Measurements from ENCODE around the gene NUDT16L1.

NUDT16L1 gene

GRCh38 chr16:4693296-4693955 is at the start of gene NUDT16L1:
Gene NUDT16L1, plus strand, starts transcription at chr16:4693562. Its CDS starts 165 bp downstream, at chr16:4693727.
- peak; percentile 95 for DNase-seq

DNA sequence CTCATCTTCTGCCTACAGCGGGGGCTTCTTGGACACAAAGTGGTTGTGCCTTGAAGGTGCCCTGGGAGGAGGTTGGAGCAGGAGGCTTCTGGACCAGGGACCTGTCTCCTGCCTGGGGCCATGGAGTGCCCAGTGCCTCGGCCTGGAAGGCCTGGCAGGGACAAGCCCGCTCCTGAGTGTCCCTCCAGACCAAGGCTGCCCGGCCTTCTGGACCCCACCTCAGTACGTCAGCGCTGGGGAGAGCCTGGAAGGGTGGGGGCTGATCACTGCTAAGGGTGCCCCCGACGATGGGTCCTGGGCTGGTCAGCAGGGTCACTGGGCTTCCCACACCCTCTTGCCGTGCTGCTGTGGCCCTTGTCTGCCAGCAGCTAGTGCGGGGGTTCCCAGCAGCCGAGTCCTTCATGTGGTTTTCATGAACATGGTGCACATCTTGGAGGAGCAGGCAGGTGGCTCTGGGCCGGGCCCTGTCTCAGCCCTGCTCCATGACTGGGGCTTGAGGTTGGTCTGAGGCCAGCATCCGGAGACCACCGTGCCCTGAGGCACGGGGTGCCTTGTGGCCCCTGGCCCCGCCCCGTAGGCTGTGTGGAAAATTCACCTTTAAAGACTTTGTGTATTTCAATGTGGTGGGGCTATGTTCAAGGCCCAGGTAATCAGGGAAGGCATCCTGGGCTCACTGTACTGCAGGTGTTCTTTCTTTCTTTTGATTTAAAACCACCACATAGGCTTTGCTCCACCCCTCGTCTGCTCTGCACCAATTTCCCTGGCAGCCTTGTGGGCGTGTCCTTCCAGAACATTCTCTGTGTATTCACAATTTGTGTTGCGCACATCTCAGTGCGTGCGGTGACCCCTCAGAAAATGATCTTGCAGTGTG is 46.4 kb upstream of the NUDT16L1 start:
- no peak for DNase-seq

DNA sequence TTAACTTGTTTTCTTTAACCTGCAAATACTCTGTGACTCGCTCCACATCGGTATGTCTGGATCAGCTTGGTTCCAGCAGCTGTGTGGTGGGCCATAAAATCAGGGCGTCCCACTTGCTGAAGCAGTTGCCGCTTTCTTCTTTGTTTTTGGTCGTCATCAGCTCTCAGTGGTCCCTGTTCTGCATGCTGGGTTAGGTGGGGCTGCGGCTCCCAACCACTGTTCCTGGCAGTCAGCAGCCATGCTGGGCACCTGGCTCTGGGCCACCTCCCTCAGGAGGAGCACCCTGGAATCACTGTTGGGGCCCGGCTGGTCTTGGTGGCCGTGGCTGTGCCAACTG is 45.8 kb upstream of the NUDT16L1 start:
- no peak for DNase-seq

- no peak for DNase-seq
Observed at GRCh38 chr16:4648917-4649316, 44.4 kb upstream of the NUDT16L1 start.

DNA sequence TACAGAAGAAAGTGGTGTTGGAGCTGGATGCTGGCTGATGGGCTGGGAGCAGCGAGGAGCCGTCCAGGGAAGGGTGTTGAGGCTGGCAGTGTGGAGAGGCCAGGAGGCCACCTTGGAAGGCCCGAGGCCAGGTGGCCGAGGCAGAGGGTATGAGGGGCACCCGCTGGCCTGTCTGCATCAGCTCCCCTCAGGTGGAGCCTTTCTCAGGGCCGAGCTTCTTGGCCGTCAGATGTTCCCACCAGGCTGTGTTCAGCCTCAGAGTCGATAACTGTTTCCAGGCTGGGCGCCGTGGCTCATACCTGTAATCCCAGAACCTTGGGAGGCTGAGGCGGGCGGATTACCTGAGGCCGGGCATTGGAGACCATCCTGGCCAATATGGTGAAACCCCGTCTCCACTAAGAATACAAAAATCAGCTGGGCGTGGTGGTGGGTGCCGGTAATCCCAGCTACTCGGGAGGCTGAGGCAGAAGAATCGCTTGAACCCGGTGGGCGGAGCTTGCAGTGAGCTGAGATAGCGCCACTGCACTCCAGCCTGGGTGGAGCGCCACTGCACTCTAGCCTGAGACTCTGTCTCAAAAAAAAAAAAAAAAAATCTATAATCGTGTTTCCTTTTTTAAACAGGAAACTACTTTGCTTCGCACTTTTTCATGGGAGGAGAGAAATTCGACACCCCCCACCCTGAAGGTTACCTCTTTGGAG is 43.5 kb upstream of the NUDT16L1 start:
- no peak for DNase-seq

DNA sequence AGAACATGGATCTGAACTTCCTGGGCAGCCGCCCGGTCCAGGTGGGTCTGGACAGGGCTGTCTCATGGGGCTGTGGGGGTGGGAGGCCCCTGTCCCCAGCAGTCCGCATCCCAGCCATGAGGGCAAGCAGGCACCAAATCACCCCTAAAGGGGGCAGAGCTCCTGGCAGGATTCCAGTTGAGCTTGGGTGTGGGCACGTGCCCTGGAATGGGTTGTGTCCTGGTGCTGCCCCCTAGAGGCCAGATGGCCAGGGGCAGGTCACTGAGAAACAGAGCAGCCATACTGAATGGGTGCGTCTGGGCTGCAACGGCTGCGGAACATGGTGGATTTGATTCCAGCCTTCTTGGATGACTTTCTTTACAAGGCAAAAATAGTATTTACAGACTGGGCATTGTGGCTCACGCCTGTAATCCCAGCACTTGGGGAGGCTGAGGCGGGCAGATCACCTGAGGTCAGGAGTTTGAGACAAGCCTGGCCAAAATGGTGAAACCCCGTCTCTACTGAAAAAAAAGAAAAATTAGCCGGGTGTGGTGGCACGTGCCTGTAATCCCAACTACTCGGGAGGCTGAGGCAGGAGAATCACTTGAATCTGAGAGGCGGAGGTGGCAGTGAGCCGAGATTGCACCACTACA is 42.8 kb upstream of the NUDT16L1 start:
- DNase-seq = peak; percentile 83

- no peak for DNase-seq
Observed at GRCh38 chr16:4651827-4652226, 41.5 kb upstream of the NUDT16L1 start.

DNA sequence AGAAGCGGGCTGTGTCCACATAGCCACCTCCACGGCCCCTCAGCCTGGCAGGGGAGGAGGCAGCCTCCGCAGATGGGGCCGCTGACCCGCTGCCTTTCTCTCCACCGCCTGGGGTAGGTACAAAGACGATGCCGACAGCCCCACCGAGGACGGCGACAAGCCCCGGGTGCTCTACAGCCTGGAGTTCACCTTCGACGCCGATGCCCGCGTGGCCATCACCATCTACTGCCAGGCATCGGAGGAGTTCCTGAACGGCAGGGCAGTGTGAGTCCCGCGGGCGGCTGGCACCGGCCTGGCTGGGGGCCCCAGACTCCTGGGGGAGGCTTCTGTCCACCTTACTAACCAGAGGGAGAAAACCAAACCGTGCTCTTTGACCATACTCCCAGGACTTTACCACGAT is 40.8 kb upstream of the NUDT16L1 start:
- DNase-seq = no peak

GRCh38 chr16:4654011-4654963 is 39.1 kb upstream of the NUDT16L1 start:
- DNase-seq = no peak

GRCh38 chr16:4654964-4655590 is 38.3 kb upstream of the NUDT16L1 start:
- no peak for DNase-seq

- no peak for DNase-seq
Observed at GRCh38 chr16:4655801-4656200, 37.6 kb upstream of the NUDT16L1 start.

GRCh38 chr16:4656221-4656620 is 37.1 kb upstream of the NUDT16L1 start:
- DNase-seq = no peak

DNA sequence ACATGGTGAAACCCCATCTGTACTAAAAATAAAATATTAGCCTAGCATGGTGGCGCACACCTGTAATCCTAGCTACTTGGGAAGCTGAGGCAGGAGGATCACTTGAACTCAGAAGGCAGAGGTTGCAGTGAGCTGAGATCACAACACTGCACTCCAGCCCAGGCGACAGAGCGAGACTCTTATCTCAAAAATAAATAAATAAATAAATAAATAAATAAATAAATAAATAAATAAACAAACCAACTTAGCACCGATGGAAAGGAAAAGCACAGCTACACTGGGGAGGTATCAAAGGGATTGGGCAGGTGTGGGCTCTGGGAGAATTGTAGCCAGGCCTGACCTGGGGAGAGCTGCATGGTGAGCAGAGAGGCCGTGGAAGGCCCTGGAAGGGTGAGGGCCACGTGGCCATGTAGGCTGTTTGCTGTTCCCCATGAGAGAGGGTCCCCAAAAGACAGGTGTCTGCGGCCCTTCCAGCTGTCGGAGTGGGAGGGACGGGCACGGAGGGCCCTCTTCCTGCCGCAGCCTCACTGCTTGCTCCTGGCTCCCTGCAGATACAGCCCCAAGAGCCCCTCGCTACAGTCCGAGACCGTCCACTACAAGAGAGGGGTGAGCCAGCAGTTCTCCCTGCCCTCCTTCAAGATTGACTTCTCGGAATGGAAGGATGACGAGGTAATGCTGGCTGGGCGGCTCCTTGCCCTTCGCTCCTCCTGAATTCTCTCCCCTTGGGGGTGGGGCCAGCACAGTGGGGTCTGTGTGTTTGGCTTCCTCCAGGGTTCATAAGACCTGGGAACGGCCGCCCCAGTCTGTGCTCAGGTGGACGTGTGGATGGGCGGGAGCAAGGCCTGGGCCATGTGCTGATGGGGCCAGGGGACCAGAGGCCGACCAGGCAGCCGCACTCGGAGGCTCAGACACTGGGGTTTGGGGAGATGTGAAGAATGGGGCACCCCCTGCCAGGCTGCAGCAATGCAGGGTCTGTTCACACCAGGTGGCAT is 36.4 kb upstream of the NUDT16L1 start:
- DNase-seq = no peak

DNA sequence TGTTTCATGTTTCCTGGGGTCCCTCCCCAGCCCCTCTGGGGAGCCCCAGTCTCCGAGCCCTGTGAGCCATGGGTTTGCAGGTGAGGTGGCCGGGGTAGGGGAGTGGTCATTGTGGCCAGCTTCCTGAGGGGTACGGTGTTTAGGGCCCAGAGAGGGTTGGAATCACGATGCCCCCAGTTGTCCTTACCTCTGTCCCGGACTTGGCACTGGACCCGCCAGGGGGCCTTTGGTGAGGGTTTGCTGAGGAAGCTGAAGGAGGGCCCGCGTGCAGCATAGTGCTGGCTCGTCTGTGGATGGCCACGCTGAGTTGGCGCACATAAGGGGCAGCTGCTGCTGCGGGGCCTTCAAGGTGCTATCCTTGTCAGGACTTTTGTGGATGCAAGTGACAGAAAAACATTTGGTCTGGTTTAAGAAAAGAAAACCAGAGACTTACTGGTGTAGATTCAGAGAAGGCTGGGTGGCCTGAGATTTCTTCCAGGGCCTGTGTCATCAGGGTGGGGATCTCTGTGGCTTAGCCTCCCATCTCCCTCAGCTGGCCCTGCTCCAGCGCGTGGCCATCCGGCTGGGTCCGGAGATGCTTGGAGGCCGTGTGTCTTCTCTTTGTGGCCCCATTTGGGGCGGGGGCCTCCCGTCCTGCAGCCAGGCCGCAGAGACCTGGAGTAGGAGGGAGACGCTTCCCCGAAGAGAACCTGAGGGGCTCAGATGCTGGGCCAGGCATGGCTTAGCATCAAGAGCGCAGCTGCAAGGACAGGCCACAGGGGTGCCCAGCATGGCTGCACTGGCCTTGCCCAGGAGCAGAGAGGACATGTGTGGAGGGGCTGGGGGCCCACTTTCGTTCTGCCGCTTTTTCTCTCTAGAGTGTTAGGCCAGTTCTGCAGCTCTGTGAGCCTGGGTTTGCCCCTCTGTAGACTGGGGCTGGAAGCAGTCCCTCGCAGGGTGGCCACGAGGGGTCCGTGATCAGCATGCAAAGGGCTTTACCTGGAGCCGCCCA is 33.7 kb upstream of the NUDT16L1 start:
- DNase-seq = no peak

DNA sequence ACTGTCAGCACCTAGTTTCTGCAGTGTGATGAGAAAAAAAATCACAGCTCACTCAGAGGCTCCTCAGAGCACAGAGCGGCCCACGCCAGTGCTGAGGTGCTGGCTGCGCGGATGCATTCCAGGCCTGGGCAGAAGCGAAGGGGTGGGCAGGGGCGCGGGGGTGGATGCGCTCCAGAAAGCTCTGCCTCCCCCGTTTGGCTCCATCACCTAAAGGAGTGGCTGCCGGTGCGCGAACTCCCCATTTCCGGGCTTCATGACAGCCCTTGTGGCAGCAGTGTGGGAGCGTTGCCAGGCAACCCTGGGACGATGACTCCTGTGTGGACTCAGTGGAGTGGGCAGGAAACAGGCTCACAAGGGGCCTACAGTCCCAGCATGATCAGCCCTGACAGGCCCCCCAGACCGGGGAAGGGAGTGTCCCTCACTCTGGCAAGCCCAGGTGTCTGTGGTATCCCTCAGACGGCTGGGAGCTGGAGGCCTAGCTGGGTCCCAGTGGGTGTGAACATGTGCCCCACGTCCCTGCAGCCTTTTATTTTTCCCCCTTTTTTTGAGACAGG is 32.8 kb upstream of the NUDT16L1 start:
- DNase-seq = peak; percentile 86

DNA sequence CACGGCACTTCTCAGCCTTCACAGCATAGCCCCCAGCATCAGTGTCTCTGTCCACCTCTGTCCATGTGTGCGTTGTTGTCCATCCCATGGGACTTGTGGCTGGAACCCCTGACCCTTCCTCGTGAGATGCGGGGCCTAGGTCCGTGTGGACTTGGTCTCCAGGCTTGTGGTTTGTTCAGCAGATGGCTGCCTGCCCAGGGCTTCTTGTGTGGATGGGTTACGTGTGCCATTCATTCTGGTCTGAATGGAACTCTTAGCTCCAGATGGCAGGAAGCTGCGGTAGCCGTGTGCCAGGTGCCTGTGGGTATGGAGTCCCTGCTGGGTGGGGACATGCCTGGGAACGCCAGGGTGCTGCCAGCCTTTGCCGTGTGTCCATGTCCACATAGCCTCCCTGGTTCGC is 31.7 kb upstream of the NUDT16L1 start:
- peak; percentile 76 for DNase-seq

DNA sequence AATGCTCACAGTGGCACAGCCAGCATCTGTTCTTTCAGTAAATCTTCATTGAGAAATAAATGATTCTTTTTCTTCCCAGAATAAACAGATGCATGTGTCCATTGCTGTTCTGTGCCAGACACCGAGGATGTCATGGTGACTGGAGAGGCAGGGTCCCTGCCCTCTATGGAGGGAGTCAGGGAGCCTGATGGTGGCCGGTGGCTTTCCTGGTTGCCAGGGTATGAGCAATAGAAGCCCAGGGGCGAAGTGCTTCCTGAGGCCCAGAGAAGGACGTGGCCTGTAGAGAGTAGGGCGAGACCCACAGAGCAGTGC is 29.9 kb upstream of the NUDT16L1 start:
- DNase-seq = no peak

DNA sequence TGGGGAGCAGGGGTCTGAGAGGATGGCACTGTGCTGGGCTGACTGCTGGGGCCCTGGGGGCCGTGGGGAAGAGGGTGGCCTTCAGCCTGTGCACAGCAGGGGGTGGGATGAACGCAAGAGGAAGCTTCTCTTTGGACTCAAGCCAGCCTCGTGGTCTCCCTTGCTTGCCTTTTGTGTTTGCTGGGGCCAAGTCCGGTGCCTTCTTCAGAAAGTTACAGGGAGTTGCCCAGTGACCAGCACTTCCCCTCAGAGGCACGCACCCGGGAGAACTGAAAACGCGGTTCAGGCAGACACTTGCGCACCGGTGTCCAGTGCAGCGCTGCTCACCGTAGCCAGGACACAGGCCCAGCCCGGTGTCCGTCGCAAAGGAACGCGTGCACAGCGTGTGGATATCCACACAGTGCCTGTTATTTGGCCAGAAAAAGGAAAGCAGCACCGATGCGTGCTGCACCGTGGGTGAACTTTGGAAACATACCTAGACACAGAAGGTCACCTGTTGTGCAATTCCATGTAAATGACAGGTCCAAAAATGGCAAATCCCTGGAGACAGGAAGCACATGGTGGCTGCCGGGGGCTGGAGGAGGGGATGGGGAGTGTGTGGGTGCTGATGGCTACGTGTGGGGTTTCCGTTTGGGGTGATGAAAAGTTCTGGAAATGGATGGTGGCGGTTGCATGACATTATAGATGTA is 29.4 kb upstream of the NUDT16L1 start:
- DNase-seq = peak; percentile 51

Measured in COR-L47 (cell line).